ACC112 (cell line): ENCODE data around the gene S1PR5.
A peak's percentile ranks its signal among the peaks of the same experiment; 100 is the strongest.

Experiments
- H2AFZ ChIP-seq: fragments of 200-600 bp; sonication (generic); one replicate; pipeline ENCODE4 v1.6.0; 2017; ENCODE audit warnings: antibody characterized with exemption, low read length; ENCODE audit not compliant: unreplicated experiment
- H3K27ac ChIP-seq: fragments of 200-600 bp; sonication (generic); 2 replicates; pipeline ENCODE4 v1.5.1; 2014; ENCODE audit warnings: low read depth, mild to moderate bottlenecking, antibody characterized with exemption, low read length, moderate library complexity
- H3K27me3 ChIP-seq: fragments of 200-600 bp; sonication (generic); 2 replicates; pipeline ENCODE4 v1.6.1; 2014; ENCODE audit warnings: mild to moderate bottlenecking, antibody characterized with exemption, low read length, moderate library complexity, mixed read lengths; ENCODE audit not compliant: insufficient read depth
- H3K36me3 ChIP-seq: fragments of 200-600 bp; sonication (generic); 2 replicates; pipeline ENCODE4 v1.6.1; 2016; ENCODE audit warnings: mild to moderate bottlenecking, antibody characterized with exemption, low read length, moderate library complexity, mixed read lengths; ENCODE audit not compliant: insufficient read depth
- H3K4me1 ChIP-seq: fragments of 200-600 bp; sonication (generic); one replicate; pipeline ENCODE4 v1.6.1; 2016; ENCODE audit warnings: low read length, mixed read lengths; ENCODE audit not compliant: insufficient read depth, unreplicated experiment, control insufficient read depth
- H3K4me3 ChIP-seq: fragments of 200-600 bp; sonication (generic); 2 replicates; pipeline ENCODE4 v1.5.1; 2014; ENCODE audit warnings: mild to moderate bottlenecking, low read depth, low read length
- H3K79me2 ChIP-seq: fragments of 200-600 bp; sonication (generic); one replicate; pipeline ENCODE4 v1.6.0; 2016; ENCODE audit warnings: low read length; ENCODE audit not compliant: control insufficient read depth, unreplicated experiment, insufficient read depth

Gene S1PR5, protein sequence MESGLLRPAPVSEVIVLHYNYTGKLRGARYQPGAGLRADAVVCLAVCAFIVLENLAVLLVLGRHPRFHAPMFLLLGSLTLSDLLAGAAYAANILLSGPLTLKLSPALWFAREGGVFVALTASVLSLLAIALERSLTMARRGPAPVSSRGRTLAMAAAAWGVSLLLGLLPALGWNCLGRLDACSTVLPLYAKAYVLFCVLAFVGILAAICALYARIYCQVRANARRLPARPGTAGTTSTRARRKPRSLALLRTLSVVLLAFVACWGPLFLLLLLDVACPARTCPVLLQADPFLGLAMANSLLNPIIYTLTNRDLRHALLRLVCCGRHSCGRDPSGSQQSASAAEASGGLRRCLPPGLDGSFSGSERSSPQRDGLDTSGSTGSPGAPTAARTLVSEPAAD

GRCh38 chr19:10517361-10517759 is at the start of gene S1PR5:
Gene S1PR5, minus strand, starts transcription at chr19:10517447. Its CDS starts 2,436 bp downstream, at chr19:10515011.
- peak within 1 kb of the TSS; percentile 69 for H2AFZ ChIP-seq
- no peaks in the 10 kb centered on the region for H3K27me3 ChIP-seq
- no peak within 1 kb of the TSS for H3K27ac ChIP-seq
- H3K79me2 ChIP-seq: no peaks in the 10 kb centered on the region
- H3K4me3 ChIP-seq: peak within 1 kb of the TSS; percentile 78
- peaks cover 11% of the 10 kb centered on the region for H3K4me1 ChIP-seq
- H3K36me3 ChIP-seq: no peaks in the 10 kb centered on the region

DNA sequence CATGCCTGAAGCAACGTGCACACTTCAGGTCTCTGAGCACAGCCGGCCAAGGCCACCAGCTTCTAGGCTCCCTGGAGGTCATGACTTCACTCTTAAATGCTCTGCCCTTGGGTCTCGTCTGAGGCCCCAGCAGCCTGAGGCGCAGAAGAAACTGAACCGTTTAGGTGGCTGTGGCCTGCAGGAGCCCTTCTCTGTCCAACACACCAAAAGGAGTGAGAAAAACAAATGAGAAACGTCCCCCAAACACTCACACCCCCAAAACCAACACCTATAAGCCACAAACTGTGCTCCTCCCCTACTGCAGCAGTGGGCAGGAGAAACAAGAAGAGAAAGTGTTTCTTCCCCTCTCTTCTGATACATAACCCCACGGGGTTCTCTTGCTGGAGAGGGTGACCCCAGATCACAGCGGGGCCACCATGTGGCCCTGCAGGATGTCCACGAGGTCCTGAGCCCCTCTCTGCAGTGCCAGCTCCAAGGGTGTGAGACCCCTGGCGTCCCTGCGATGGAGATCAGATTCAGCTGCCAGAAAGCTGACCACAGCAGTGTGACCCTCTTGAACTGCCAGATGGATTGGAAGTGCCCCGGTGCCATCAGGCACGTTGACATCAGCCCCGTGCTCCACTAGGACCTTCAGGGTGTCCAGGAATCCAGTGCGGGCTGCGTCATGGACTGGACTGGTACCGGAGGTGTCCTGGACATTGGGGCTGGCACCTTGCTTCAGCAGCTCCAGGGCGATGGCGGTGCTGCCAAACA is 49.6 kb upstream of the S1PR5 start:
- H3K79me2 ChIP-seq: peaks cover 31% of the 10 kb centered on the region
- peak overlapping the region; percentile 86 for H3K4me3 ChIP-seq
- H3K36me3 ChIP-seq: no peaks in the 10 kb centered on the region
- peak overlapping the region; percentile 14 for H2AFZ ChIP-seq
- no peaks in the 10 kb centered on the region for H3K27me3 ChIP-seq
- peak overlapping the region; percentile 65 for H3K27ac ChIP-seq
- H3K4me1 ChIP-seq: peaks cover 21% of the 10 kb centered on the region

- H3K27ac ChIP-seq: peak overlapping the region; percentile 65
- no peaks in the 10 kb centered on the region for H3K27me3 ChIP-seq
- H3K79me2 ChIP-seq: peaks cover 31% of the 10 kb centered on the region
- H3K4me1 ChIP-seq: peaks cover 21% of the 10 kb centered on the region
- peak overlapping the region; percentile 14 for H2AFZ ChIP-seq
- peak overlapping the region; percentile 76 for H3K4me3 ChIP-seq
- H3K36me3 ChIP-seq: no peaks in the 10 kb centered on the region
These were observed 49.1 kb upstream of the S1PR5 start for GRCh38 chr19:10566408-10566657.

GRCh38 chr19:10565567-10566407 is 48.5 kb upstream of the S1PR5 start, which contains the start of gene KRI1:
Gene KRI1, minus strand, starts transcription at chr19:10566010. Its CDS starts 11 bp downstream, at chr19:10565999.
- peaks cover 31% of the 10 kb centered on the region for H3K79me2 ChIP-seq
- peak within 1 kb of the TSS; percentile 97 for H3K4me3 ChIP-seq
- H2AFZ ChIP-seq: peak within 1 kb of the TSS; percentile 80
- peaks cover 21% of the 10 kb centered on the region for H3K4me1 ChIP-seq
- H3K27ac ChIP-seq: peak within 1 kb of the TSS; percentile 65
- no peaks in the 10 kb centered on the region for H3K27me3 ChIP-seq
- no peaks in the 10 kb centered on the region for H3K36me3 ChIP-seq

- no peaks in the 10 kb centered on the region for H3K36me3 ChIP-seq
- peak overlapping the region; percentile 80 for H2AFZ ChIP-seq
- peaks cover 31% of the 10 kb centered on the region for H3K79me2 ChIP-seq
- H3K4me1 ChIP-seq: peaks cover 21% of the 10 kb centered on the region
- peak overlapping the region; percentile 34; the same call in 1 of the 2 replicates for H3K27ac ChIP-seq
- H3K4me3 ChIP-seq: peak overlapping the region; percentile 97
- H3K27me3 ChIP-seq: no peaks in the 10 kb centered on the region
These were observed 47.9 kb upstream of the S1PR5 start for GRCh38 chr19:10565028-10565566.

DNA sequence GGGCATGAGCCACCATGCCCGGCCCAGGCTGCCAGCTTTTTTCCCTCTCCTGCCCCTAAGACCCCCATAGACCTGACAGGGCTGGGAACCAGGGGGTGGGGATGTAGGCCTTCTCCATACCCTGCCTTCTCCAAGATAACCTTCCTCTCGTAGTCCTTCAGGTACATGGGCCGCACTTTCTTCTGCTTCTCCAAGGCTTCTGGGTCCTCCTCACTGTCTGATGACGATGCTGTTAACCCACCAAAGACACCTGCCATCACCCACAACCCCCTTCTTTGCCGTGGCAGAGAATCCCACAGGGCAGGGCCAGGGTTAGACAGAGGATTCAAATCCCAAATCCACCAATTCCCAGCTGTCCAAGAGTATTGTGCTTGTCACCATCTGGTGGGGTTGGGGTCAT is 45.4 kb upstream of the S1PR5 start:
- H3K27ac ChIP-seq: no peak overlapping the region
- peaks cover 21% of the 10 kb centered on the region for H3K4me1 ChIP-seq
- no peaks in the 10 kb centered on the region for H3K36me3 ChIP-seq
- no peaks in the 10 kb centered on the region for H3K27me3 ChIP-seq
- peaks cover 23% of the 10 kb centered on the region for H3K79me2 ChIP-seq
- H3K4me3 ChIP-seq: no peak overlapping the region
- no peak overlapping the region for H2AFZ ChIP-seq

- Histone ChIP-seq H2AFZ (no peak overlapping the region), H3K27ac (no peak overlapping the region), H3K27me3 (no peaks in the 10 kb centered on the region), H3K4me3 (no peak overlapping the region), H3K4me1 (peaks cover 7% of the 10 kb centered on the region), H3K36me3 (no peaks in the 10 kb centered on the region), H3K79me2 (peaks cover 12% of the 10 kb centered on the region)
These were observed 42.9 kb upstream of the S1PR5 start for GRCh38 chr19:10560154-10560553.

DNA sequence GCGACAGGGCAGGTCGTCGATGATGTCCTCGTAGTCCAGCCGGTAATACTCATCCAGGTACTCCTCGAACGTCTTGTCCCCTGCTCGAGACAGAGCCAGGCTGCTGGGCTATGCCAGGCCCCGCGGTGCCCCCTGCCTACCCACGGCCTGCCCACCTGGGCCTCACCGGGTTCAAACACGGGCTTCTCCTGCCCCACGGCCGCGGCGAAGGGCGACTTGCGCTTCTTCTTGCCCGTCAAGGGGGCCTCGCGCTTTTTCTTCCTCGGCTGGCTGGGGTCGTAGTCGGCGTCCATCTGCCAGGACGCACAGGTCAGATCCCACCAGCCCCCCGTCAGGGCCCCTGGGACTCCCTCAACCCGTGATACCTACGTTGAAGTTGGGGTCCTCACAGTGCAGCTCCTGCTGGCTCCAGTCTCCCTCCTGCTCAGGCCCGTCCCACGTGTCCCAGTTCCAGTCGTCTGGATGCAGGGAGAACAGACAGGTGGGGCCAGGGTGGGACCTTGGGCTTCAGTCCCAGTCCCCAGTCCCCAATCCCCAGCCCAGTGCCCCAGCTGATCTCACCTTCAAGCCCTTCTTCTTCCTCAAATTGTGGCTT is 40.5 kb upstream of the S1PR5 start:
- H3K79me2 ChIP-seq: peaks cover 2% of the 10 kb centered on the region
- peaks cover 4% of the 10 kb centered on the region for H3K36me3 ChIP-seq
- no peaks in the 10 kb centered on the region for H3K4me1 ChIP-seq

DNA sequence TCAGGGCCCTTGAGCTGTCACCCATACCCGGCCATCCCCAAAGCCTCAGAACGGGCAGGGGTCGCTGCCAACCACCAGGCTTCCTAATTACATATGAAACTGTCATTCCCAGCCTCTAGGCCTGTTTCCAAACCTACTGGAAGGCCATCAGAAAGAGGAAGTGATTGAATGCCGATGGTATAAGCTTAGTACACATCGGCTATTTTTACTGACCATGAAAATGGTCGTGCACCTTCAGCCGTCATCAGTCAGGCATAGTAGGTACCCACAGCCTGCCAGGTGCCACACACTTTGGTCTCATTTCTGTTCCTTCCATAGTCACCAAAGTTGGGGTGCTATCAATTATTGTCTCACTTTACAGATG is 38.3 kb upstream of the S1PR5 start:
- Histone ChIP-seq H3K4me1 (no peaks in the 10 kb centered on the region), H3K4me3 (no peak overlapping the region), H3K27me3 (no peaks in the 10 kb centered on the region), H3K79me2 (no peaks in the 10 kb centered on the region), H3K27ac (no peak overlapping the region), H2AFZ (no peak overlapping the region), H3K36me3 (peaks cover 9% of the 10 kb centered on the region)

More for the DNA sequence above, 40.5 kb upstream of the S1PR5 start:
- Histone ChIP-seq H2AFZ (no peak overlapping the region), H3K4me3 (no peak overlapping the region), H3K27ac (no peak overlapping the region), H3K27me3 (no peaks in the 10 kb centered on the region)
